ENCODE results near the gene APMAP. TPM values are rescaled to one million over a fixed set of nuclear protein-coding genes. Genes with fewer than 3 reads are reported as not detected.
A peak's percentile ranks its signal among the peaks of the same experiment; 100 is the strongest.

APMAP gene
- total RNA-seq, 1 donor from 2014 or later, result 95.2 TPM

GRCh38 chr20:24987873-24988835, 4.4 kb downstream of the APMAP start:
- Mint-ChIP-seq H3K36me3 (ENCODE audit: low read depth, unreplicated experiment) (peaks cover 4% of the 10 kb centered on the region), H3K9me3 (ENCODE audit: unreplicated experiment) (no peaks in the 10 kb centered on the region), H3K27ac (ENCODE audit: unreplicated experiment) (no peak overlapping the region), H3K27me3 (ENCODE audit: unreplicated experiment) (peaks cover 3% of the 10 kb centered on the region), H3K4me3 (ENCODE audit: unreplicated experiment) (no peak overlapping the region), H3K4me1 (ENCODE audit: unreplicated experiment) (peaks cover 62% of the 10 kb centered on the region)
- no peak for DNase-seq (ENCODE audit: low spot score)
- TF ChIP-seq CTCF (IDR thresholded peaks at IDR 0.05; ENCODE audit: unreplicated experiment), result no peak

GRCh38 chr20:24987244-24987643, 5.3 kb downstream of the APMAP start:
- H3K27ac Mint-ChIP-seq (ENCODE audit: unreplicated experiment), result no peak overlapping the region
- H3K4me3 Mint-ChIP-seq (ENCODE audit: unreplicated experiment), result no peak overlapping the region
- peaks cover 7% of the 10 kb centered on the region for H3K36me3 Mint-ChIP-seq (ENCODE audit: low read depth, unreplicated experiment)
- H3K9me3 Mint-ChIP-seq (ENCODE audit: unreplicated experiment), result no peaks in the 10 kb centered on the region
- TF ChIP-seq CTCF (IDR thresholded peaks at IDR 0.05; ENCODE audit: unreplicated experiment), result no peak
- DNase-seq (ENCODE audit: low spot score), result no peak
- peaks cover 8% of the 10 kb centered on the region for H3K27me3 Mint-ChIP-seq (ENCODE audit: unreplicated experiment)
- H3K4me1 Mint-ChIP-seq (ENCODE audit: unreplicated experiment), result peaks cover 67% of the 10 kb centered on the region

- Mint-ChIP-seq H3K27me3 (ENCODE audit: unreplicated experiment) (peaks cover 6% of the 10 kb centered on the region), H3K27ac (ENCODE audit: unreplicated experiment) (peak overlapping the region; percentile 76), H3K4me1 (ENCODE audit: unreplicated experiment) (peaks cover 61% of the 10 kb centered on the region), H3K9me3 (ENCODE audit: unreplicated experiment) (no peaks in the 10 kb centered on the region), H3K36me3 (ENCODE audit: low read depth, unreplicated experiment) (peaks cover 7% of the 10 kb centered on the region), H3K4me3 (ENCODE audit: unreplicated experiment) (no peak overlapping the region)
- DNase-seq (ENCODE audit: low spot score), result no peak
- no peak for TF ChIP-seq CTCF (IDR thresholded peaks at IDR 0.05; ENCODE audit: unreplicated experiment)
Measured at GRCh38 chr20:24986436-24987015, 6.0 kb downstream of the APMAP start.

GRCh38 chr20:24985802-24986201, 6.7 kb downstream of the APMAP start:
- DNase-seq (ENCODE audit: low spot score), result no peak
- Mint-ChIP-seq H3K36me3 (ENCODE audit: low read depth, unreplicated experiment) (peaks cover 14% of the 10 kb centered on the region), H3K9me3 (ENCODE audit: unreplicated experiment) (no peaks in the 10 kb centered on the region), H3K4me3 (ENCODE audit: unreplicated experiment) (no peak overlapping the region), H3K27ac (ENCODE audit: unreplicated experiment) (peak overlapping the region; percentile 76), H3K27me3 (ENCODE audit: unreplicated experiment) (peaks cover 6% of the 10 kb centered on the region), H3K4me1 (ENCODE audit: unreplicated experiment) (peaks cover 54% of the 10 kb centered on the region)
- no peak for TF ChIP-seq CTCF (IDR thresholded peaks at IDR 0.05; ENCODE audit: unreplicated experiment)
